Upper lobe of left lung (tissue), 6 donors: ENCODE measurements around the gene AKT1. TPM values are rescaled to one million over a fixed set of nuclear protein-coding genes. Genes with fewer than 3 reads are reported as not detected.

ENCODE experiments used
- ATAC-seq, 2 donors: fragments of 200-7000 bp; cut with Tn5 transposase; one replicate each; pipeline ENCODE4 v1.9.1; 2022; ENCODE audit warnings: mild to moderate bottlenecking in 2 of 2, moderate library complexity in 2 of 2; ENCODE audit not compliant: low FRiP score in 2 of 2
- DNase-seq, 2 donors: peaks; one replicate each; pipeline ENCODE4 v3.0.0-alpha.2; 2019 to 2020
- H3K27ac ChIP-seq, 4 donors: fragments of 200-600 bp; sonication (generic); one replicate each; pipeline ENCODE4 v1.5.1; 2016 to 2019
- H3K27me3 ChIP-seq, 4 donors: fragments of 200-600 bp; sonication (generic); one replicate each; pipeline ENCODE4 v1.5.1; 2017 to 2019
- H3K36me3 ChIP-seq, 4 donors: fragments of 200-600 bp; sonication (generic); one replicate each; pipeline ENCODE4 v1.5.1; 2016 to 2019
- H3K4me1 ChIP-seq, 4 donors: fragments of 200-600 bp; sonication (generic); one replicate each; pipeline ENCODE4 v1.5.1; 2018 to 2019
- H3K4me3 ChIP-seq, 4 donors: fragments of 200-600 bp; sonication (generic); one replicate each; pipeline ENCODE4 v1.5.1; 2017 to 2019; ENCODE audit warnings: mild to moderate bottlenecking in 2 of 4, moderate library complexity in 1 of 4
- H3K9me3 ChIP-seq, 4 donors: fragments of 200-600 bp; sonication (generic); one replicate each; pipeline ENCODE4 v1.5.1; 2018 to 2019
- EP300 ChIP-seq, 4 donors: sonication (generic); formaldehyde crosslinking; IDR thresholded peaks; one replicate each; pipeline ENCODE4 v1.5.1; 2017; ENCODE audit warnings: antibody characterized with exemption in 4 of 4, control low read depth in 2 of 4
- POLR2A ChIP-seq, 4 donors: fragments of 450-650 bp; IDR thresholded peaks; one replicate each; pipeline ENCODE4 v1.5.1; 2016 to 2017; ENCODE audit warnings: antibody characterized with exemption in 4 of 4, mild to moderate bottlenecking in 2 of 4
- POLR2AphosphoS5 ChIP-seq, 2 donors: sonication (generic); formaldehyde crosslinking; IDR thresholded peaks; one replicate each; pipeline ENCODE4 v1.5.1; 2017; ENCODE audit warnings: antibody characterized with exemption in 2 of 2
- WGBS, 2 donors: methylation state at CpG; one replicate each; pipeline ENCODE4 v1.1.5; 2017 to 2018; 5-methylcytosine and 5-hydroxymethylcytosine counted together
- total RNA-seq, 6 donors: library from RNA; depleted of rRNA in 4 of 6; stranded (reverse); fragments of >200 nt in 4 of 6; gene quantifications; one replicate each; pipeline versions ENCODE4 v1.1.0 to v1.2.1, GENCODE V29; 2016 to 2021
- TF ChIP-seq, protein P1 (sequence below), 6 experiments: fragments of 450-650 bp in 4 of 6; fragments of 200-600 bp in 2 of 6; sonication (generic) in 2 of 6; IDR thresholded peaks; one replicate each; pipeline ENCODE4 v1.5.1; 2016 to 2019; ENCODE audit warnings: antibody characterized with exemption in 6 of 6
- donor health status: DM: no; HTN: no; CAD: no; lungs with moderate emphysema.
- donor health status: DM: no; HTN: yes; CAD: no; lungs with severe emphysema.

The AKT1 gene
- total RNA-seq, 6 donors from 2014 or later, result 122 to 283 (median 191) TPM

DNA sequence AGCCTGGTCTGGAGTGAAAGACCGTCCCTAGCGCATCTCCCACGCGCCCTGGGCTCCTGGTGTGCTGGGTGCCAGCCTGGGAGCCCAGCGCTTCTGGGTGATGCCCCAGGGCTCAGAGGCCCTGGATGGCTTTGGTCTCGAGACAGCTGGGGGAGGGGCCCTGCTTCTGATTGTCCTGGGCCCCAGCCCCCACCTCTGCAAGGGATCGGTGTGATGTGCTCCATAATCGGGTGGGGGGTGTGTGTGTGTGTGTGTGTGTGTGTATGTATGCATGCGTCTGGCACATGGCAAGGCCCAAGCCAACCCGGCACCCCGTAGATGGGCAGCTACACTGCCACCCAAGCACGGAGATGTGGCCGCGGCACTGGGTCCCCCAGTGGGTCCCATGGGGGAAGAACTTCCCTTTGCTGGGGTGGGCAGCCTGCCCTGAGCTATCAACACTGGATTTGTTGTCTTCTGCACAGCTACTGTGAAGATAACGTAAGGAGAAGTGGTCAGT, 8.4 kb upstream of the AKT1 start:
- H3K4me1 ChIP-seq, result peaks cover 28 to 47% (median 38%) of the 10 kb centered on the region in 4 donors
- ATAC-seq (no peak), DNase-seq (peak in 1 of 2 donors; percentile 62)
- WGBS, 2 donors, result 85 to 94% methylated on average over 10 to 14 of the region's 15 CpGs
- no peaks in the 10 kb centered on the region for H3K36me3 ChIP-seq
- no peaks in the 10 kb centered on the region for H3K9me3 ChIP-seq
- TF ChIP-seq, protein P1, sequence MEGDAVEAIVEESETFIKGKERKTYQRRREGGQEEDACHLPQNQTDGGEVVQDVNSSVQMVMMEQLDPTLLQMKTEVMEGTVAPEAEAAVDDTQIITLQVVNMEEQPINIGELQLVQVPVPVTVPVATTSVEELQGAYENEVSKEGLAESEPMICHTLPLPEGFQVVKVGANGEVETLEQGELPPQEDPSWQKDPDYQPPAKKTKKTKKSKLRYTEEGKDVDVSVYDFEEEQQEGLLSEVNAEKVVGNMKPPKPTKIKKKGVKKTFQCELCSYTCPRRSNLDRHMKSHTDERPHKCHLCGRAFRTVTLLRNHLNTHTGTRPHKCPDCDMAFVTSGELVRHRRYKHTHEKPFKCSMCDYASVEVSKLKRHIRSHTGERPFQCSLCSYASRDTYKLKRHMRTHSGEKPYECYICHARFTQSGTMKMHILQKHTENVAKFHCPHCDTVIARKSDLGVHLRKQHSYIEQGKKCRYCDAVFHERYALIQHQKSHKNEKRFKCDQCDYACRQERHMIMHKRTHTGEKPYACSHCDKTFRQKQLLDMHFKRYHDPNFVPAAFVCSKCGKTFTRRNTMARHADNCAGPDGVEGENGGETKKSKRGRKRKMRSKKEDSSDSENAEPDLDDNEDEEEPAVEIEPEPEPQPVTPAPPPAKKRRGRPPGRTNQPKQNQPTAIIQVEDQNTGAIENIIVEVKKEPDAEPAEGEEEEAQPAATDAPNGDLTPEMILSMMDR (IDR thresholded peaks at IDR 0.05), result no peak
- no peak for TF ChIP-seq POLR2A (IDR thresholded peaks at IDR 0.05)
- H3K27me3 ChIP-seq, result no peaks in the 10 kb centered on the region
- H3K27ac ChIP-seq, result no peak overlapping the region
- no peak overlapping the region for H3K4me3 ChIP-seq

DNA sequence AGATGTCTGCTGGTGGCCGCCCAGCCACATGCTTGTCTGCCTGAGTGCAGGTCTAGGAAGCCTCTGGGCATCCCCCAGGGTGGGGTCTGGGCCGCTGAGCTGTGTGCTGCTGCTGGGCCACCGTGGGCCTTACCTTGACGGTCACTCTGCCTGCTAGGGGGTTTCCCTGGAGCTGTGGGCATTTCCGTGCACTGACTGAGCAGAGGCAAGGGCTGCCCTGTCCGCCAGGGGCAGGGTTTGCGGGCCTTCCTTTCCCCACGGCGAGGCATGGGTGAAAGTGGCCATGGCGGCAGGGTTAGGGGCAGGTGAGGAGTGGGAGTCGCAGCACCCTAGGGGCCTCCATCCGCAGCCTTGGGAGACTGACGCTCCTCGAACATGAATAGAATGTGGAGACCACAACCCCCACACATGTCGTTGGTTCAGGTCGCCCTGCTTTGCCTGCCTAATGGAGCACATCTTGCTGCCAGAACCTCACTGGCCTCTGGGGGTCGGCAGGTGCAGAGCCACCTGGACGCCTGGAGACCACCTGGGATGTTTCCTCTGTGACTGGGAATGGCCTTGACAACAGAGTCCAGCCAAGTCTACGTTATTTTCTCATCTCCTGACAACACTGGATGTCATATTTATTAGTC, 7.8 kb upstream of the AKT1 start:
- H3K36me3 ChIP-seq, result no peaks in the 10 kb centered on the region
- no peak for TF ChIP-seq POLR2AphosphoS5 (IDR thresholded peaks at IDR 0.05)
- TF ChIP-seq EP300 (IDR thresholded peaks at IDR 0.05), result no peak
- TF ChIP-seq, protein P1 (IDR thresholded peaks at IDR 0.05), result no peak
- no peak for TF ChIP-seq POLR2A (IDR thresholded peaks at IDR 0.05)
- no peaks in the 10 kb centered on the region for H3K27me3 ChIP-seq
- H3K4me3 ChIP-seq, result peak overlapping the region in 1 of 4 donors; percentile 26
- H3K9me3 ChIP-seq, result no peaks in the 10 kb centered on the region
- DNase-seq, result peak in 1 of 2 donors; percentile 68
- H3K27ac ChIP-seq, result no peak overlapping the region
- ATAC-seq, result no peak
- 86% methylated on average over 13 to 19 of the region's 19 CpGs for WGBS, 2 donors
- peaks cover 29 to 49% (median 38%) of the 10 kb centered on the region in 4 donors for H3K4me1 ChIP-seq

DNA sequence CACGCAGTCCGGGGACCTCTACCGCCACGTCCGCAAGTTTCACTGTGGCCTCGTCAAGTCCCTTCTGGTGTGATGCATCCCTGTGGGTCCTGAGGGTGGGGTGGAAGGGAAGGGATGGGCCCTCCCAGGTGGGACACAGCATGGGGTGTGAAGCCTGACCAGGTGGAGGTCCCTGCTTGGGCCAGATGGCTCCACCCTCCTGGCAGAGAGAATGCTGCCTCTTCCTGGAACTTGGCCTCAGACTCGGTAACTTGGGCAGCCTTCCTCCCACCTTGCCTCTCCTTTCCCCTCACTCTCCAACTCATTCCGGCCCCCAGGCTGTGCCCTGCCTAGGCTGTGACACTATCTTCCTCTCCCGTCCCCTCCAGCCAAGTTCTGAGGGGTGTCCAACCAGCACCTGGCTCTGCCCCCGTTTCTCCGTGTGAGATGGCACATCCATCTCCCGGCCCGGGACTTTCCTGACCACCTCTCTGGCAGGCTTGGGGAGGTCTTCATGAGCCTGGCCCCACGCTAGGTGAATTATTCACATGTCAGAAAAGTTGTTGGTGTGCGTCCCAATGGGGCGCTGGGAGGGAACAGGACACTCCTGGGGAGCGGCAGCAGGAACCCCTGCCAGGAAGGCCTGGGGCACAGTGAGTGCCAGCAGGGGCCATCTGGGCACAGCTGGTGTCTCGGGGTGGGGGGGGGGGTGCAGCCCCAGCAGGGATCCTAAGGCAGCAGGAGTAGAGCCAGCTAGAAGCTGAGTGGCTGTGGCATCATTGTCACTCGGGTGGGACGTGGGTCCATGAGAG, 7.0 kb upstream of the AKT1 start:
- Histone ChIP-seq H3K27me3 (no peaks in the 10 kb centered on the region), H3K4me1 (peaks cover 35 to 57% (median 47%) of the 10 kb centered on the region in 4 donors), H3K27ac (no peak overlapping the region), H3K9me3 (no peaks in the 10 kb centered on the region), H3K36me3 (no peaks in the 10 kb centered on the region), H3K4me3 (peak overlapping the region in 2 of 4 donors; percentile 2 to 26)
- ATAC-seq (no peak), DNase-seq (peak in 1 of 2 donors; percentile 27)
- 75 to 93% methylated on average over 12 to 20 of the region's 20 CpGs for WGBS, 2 donors
- TF ChIP-seq EP300 (IDR thresholded peaks at IDR 0.05), result no peak
- no peak for TF ChIP-seq POLR2AphosphoS5 (IDR thresholded peaks at IDR 0.05)
- TF ChIP-seq, protein P1 (IDR thresholded peaks at IDR 0.05), result no peak
- TF ChIP-seq POLR2A (IDR thresholded peaks at IDR 0.05), result no peak

DNA sequence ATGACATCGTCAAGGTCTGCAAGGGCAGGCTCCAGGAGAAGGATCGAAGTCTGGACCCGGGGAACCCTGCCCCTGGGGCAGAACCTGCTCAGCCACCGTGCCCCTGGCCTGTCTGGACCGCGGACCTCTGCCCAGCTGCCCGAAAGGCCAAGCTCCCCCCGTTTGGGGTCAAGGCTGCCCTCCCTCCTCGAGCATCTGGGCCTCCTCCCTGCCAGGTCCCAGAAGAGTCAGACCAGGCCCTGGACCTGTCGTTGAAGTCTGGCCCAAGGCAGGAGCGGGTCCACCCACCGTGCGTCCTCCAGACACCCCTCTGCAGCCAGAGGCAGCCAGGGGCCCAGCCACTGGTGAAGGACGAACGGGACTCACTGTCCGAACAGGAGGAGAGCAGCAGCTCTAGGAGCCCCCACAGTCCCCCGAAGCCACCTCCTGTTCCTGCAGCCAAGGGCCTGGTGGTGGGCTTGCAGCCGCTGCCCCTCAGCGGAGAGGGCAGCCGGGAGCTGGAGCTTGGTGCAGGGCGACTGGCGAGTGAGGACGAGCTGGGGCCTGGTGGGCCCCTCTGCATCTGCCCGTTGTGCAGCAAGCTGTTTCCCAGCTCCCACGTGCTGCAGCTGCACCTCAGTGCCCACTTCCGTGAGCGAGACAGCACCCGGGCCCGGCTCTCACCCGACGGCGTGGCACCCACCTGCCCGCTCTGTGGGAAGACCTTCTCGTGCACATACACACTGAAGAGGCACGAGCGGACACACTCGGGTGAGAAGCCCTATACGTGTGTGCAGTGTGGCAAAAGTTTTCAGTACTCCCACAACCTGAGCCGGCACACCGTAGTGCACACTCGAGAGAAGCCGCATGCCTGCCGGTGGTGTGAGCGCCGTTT, 6.2 kb upstream of the AKT1 start:
- peaks cover 43 to 66% (median 53%) of the 10 kb centered on the region in 4 donors for H3K4me1 ChIP-seq
- DNase-seq, result peak in 1 of 2 donors; percentile 75
- TF ChIP-seq POLR2A (IDR thresholded peaks at IDR 0.05) (no peak), EP300 (IDR thresholded peaks at IDR 0.05) (no peak), POLR2AphosphoS5 (IDR thresholded peaks at IDR 0.05) (no peak)
- peak overlapping the region in 3 of 4 donors; percentile 80 to 97 (median 94) for H3K27ac ChIP-seq
- 78 to 91% methylated on average over 16 to 36 of the region's 45 CpGs for WGBS, 2 donors
- ATAC-seq, result no peak
- peak overlapping the region; percentile 76 to 89 (median 80) for H3K4me3 ChIP-seq
- H3K27me3 ChIP-seq, result no peaks in the 10 kb centered on the region
- H3K9me3 ChIP-seq, result no peaks in the 10 kb centered on the region
- H3K36me3 ChIP-seq, result no peaks in the 10 kb centered on the region
